GM10266 (cell line): Measurements from ENCODE around the gene RNF13.
"Not testable (repeated sequence)": the region's sequence is repeated elsewhere in the genome, so short reads cannot be mapped to it uniquely, and the experiment has no call there.

ENCODE experiments used
- DNase-seq: peaks from one replicate; pipeline ENCODE4 v3.0.0; 2012; ENCODE audit errors: extremely low spot score
- CTCF ChIP-seq: IDR thresholded peaks from 2 replicates; pipeline ENCODE4 v1.5.1; 2012; ENCODE audit warnings: mild to moderate bottlenecking, low read depth; ENCODE audit not compliant: control insufficient read depth, insufficient read depth; ENCODE audit errors: missing control alignments

RNF13 gene

GRCh38 chr3:149971403-149972075, 158.5 kb downstream of the RNF13 start:
- no peak for TF ChIP-seq CTCF
- DNase-seq: peak; percentile 33

- peak; percentile 33 for TF ChIP-seq CTCF
- DNase-seq: peak; percentile 44
These were observed 162.9 kb downstream of the RNF13 start for GRCh38 chr3:149975919-149976318.

GRCh38 chr3:149977386-149977785, 164.4 kb downstream of the RNF13 start:
- TF ChIP-seq CTCF: no peak

GRCh38 chr3:149981979-149982378, 169.0 kb downstream of the RNF13 start:
- not testable (repeated sequence) for DNase-seq

More at GRCh38 chr3:149977386-149977785, 164.4 kb downstream of the RNF13 start:
- no peak for DNase-seq

GRCh38 chr3:149983053-149983452, 170.0 kb downstream of the RNF13 start:
- DNase-seq: not testable (repeated sequence)

- TF ChIP-seq CTCF: no peak
- no peak for DNase-seq
These were observed 170.6 kb downstream of the RNF13 start for GRCh38 chr3:149983628-149984027.

GRCh38 chr3:149989307-149989706, 176.3 kb downstream of the RNF13 start:
- TF ChIP-seq CTCF: no peak
- DNase-seq: no peak

- no peak for DNase-seq
- no peak for TF ChIP-seq CTCF
These were observed 177.5 kb downstream of the RNF13 start for GRCh38 chr3:149990423-149990948.
